GM18507 (cell line): ENCODE data around the gene NBAS.

Experiments used
- DNase-seq: peaks from one replicate; pipeline ENCODE4 v3.0.0; 2011; ENCODE audit warnings: low read depth; ENCODE audit not compliant: insufficient read length; ENCODE audit errors: extremely low spot score
- FAIRE-seq: peaks from 2 replicates; lab custom pipeline; 2011; peaks lifted over from hg19 to GRCh38; lab: Jason Lieb, UNC

NBAS gene

GRCh38 chr2:15134957-15135356 is 426.2 kb downstream of the NBAS start:
- DNase-seq (no peak), FAIRE-seq (no peak)

- FAIRE-seq (no peak), DNase-seq (no peak)
Observed at GRCh38 chr2:15133461-15133860, 427.7 kb downstream of the NBAS start.

- no peak for FAIRE-seq
Observed at GRCh38 chr2:15128846-15129245, 432.3 kb downstream of the NBAS start.

GRCh38 chr2:15127876-15128275 is 433.3 kb downstream of the NBAS start:
- no peak for DNase-seq
- no peak for FAIRE-seq

More at GRCh38 chr2:15128846-15129245, 432.3 kb downstream of the NBAS start:
- DNase-seq: no peak

DNA sequence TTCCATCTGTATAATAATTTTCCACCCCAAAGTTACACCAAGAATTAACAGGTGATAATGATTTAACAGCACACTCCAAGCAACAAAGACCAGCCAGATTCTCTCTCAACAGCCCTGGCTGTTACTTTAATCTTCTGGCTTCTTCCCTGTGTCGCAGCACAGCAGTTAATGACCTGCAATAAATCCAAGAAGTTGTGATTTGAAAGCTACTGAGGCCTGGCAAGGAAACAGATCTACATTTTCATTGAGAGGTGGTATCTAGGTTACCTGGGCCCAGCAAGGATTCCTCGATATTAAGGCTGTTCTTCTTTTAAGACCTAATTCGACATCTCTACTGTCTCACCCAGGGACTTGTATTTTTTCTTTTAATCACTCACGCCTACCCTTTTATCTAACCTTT is 433.8 kb downstream of the NBAS start:
- no peak for DNase-seq
- no peak for FAIRE-seq

DNA sequence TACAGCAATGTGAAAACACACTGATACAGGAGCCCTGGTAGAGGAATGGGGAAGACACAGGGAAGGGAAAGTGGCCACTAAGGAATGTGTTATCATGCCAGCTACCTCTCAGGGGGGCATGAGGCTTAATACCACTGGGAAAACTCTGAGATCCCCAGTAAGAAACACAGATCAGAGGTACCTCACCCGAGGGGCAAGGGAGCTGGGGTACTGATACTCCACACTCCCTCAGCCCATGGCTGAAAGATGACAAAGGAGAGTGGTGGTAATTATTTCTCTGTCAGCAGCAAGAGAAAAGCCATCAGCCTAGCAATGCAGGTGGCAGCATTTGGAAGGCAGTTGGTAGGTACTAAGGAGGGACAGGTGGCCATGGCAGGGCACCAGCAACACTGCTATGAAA is 434.8 kb downstream of the NBAS start:
- no peak for FAIRE-seq

DNA sequence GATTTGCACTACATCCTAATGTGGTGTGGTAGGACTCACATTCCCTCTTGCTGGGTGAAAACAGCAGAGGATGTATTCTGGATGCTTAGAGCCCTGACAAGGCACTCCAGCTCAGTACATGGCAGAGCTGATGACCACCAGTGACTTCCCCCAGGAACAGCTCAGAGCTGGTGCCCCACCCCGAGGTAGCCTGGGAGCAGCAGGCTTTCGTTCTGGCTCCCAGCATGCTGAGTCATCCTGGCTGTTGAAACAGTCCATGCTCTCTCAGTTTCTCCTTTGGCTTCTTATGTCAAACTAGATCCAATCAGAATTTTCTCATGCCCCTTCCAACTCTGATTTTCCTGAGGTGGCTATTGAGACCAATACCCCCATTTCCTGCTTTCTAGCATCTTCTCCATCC is 438.2 kb downstream of the NBAS start:
- FAIRE-seq (no peak), DNase-seq (no peak)

More for the DNA sequence above, 434.8 kb downstream of the NBAS start:
- no peak for DNase-seq

DNA sequence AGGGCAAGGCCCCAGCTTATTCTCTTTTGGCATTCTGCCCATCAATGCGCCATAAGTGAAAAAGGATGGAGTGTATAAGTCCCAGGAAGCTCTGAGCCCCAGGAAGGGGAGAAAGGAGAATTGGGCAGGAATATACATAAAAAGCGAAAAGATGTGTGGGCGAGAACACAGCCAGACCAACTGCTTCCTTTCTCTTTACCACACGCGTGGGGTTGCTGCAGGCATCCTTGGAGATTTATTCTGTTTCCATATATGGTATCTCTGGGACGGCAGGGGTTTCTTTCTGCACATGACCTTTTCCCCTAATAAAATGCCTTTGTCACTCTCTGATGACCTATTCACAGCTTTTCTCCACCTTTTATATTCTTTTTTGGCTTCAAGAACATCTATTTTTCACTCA is 440.5 kb downstream of the NBAS start:
- FAIRE-seq (no peak), DNase-seq (no peak)

DNA sequence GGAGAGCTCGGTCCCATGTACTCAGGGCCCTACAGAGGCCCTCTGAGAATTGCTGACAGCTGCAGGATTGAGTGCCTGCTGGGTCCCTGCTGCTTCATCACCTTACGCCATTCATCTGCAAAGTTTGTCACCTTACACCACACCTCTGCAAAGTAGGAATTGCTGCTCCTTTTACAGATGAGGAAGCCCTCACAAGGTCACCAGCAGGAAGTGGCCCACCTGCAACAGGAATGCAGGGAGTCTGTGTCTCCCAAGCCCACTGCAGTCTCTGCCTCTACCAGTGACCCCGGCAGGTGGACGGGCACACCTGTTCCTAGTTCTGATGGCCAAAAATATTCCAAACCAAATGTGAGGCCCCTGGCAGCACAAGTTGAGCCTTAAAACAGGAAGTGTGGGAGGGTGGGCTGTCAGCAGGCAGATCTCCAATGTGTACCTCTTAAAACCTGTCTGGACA is 441.4 kb downstream of the NBAS start:
- FAIRE-seq (no peak), DNase-seq (no peak)

DNA sequence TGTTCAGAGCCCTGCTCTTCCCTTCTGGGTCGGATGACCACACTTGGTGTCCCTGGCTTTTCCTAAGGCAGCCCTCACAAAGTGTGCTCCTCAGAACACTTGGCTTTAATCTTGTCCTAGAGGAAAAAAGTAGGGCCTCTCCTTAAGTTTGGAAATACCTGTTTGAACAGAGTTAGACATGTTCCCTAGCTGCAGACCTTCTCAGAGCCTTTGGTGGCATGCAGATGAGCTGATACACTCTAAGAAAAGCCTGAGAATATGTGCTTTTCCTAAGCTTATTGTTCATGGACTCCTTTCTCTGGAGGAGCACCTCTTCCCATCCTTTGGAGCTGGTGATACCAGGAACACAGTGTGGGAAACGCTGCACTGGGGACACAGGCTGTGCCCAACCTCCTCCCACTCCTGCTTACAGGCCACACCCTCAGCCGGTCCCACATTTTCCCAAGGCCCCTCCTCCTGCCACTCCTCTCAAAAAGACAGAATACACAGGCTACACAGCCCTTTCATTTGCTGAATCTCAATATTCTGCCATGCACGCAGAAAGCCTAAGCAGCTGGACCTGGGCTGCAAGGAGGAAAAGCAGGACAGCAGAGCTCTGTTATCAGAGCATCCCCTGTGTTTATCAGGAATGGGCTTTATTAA is 443.6 kb downstream of the NBAS start:
- FAIRE-seq (no peak), DNase-seq (no peak)
